Testis (tissue), 2 donors: ENCODE measurements around the gene ASCC1.

Experiments
- POLR2A ChIP-seq: fragments of 450-650 bp; IDR thresholded peaks from one replicate; pipeline ENCODE4 v1.6.1; 2017; ENCODE audit warnings: antibody characterized with exemption, mild to moderate bottlenecking, moderate library complexity
- TF ChIP-seq, protein P1 (sequence below), 3 experiments: fragments of 450-650 bp in 2 of 3; fragments of 200-600 bp in 1 of 3; sonication (generic) in 1 of 3; IDR thresholded peaks; one replicate each; pipeline ENCODE4 v1.5.1; 2016 to 2019; ENCODE audit warnings: antibody characterized with exemption in 3 of 3, mild to moderate bottlenecking in 2 of 3, moderate library complexity in 1 of 3

GRCh38 chr10:72186982-72187330, 29.1 kb downstream of the ASCC1 start:
- TF ChIP-seq, protein P1, sequence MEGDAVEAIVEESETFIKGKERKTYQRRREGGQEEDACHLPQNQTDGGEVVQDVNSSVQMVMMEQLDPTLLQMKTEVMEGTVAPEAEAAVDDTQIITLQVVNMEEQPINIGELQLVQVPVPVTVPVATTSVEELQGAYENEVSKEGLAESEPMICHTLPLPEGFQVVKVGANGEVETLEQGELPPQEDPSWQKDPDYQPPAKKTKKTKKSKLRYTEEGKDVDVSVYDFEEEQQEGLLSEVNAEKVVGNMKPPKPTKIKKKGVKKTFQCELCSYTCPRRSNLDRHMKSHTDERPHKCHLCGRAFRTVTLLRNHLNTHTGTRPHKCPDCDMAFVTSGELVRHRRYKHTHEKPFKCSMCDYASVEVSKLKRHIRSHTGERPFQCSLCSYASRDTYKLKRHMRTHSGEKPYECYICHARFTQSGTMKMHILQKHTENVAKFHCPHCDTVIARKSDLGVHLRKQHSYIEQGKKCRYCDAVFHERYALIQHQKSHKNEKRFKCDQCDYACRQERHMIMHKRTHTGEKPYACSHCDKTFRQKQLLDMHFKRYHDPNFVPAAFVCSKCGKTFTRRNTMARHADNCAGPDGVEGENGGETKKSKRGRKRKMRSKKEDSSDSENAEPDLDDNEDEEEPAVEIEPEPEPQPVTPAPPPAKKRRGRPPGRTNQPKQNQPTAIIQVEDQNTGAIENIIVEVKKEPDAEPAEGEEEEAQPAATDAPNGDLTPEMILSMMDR (IDR thresholded peaks at IDR 0.05) = no peak
- no peak for TF ChIP-seq POLR2A
